GM19025 (cell line): Measurements from ENCODE around the gene LSM4.

Experiments
- ATAC-seq: cut with Tn5 transposase; IDR thresholded peaks from one replicate; pipeline ENCODE4 v1.9.1; 2021; ENCODE audit warnings: mild to moderate bottlenecking, low read depth, moderate library complexity; ENCODE audit not compliant: unreplicated experiment

Gene LSM4

GRCh38 chr19:18312092-18312534 is 10.8 kb downstream of the LSM4 start:
- no peak for ATAC-seq

GRCh38 chr19:18311502-18312091 is 11.3 kb downstream of the LSM4 start:
- ATAC-seq, result no peak

GRCh38 chr19:18310966-18311365 is 11.9 kb downstream of the LSM4 start:
- ATAC-seq, result no peak

DNA sequence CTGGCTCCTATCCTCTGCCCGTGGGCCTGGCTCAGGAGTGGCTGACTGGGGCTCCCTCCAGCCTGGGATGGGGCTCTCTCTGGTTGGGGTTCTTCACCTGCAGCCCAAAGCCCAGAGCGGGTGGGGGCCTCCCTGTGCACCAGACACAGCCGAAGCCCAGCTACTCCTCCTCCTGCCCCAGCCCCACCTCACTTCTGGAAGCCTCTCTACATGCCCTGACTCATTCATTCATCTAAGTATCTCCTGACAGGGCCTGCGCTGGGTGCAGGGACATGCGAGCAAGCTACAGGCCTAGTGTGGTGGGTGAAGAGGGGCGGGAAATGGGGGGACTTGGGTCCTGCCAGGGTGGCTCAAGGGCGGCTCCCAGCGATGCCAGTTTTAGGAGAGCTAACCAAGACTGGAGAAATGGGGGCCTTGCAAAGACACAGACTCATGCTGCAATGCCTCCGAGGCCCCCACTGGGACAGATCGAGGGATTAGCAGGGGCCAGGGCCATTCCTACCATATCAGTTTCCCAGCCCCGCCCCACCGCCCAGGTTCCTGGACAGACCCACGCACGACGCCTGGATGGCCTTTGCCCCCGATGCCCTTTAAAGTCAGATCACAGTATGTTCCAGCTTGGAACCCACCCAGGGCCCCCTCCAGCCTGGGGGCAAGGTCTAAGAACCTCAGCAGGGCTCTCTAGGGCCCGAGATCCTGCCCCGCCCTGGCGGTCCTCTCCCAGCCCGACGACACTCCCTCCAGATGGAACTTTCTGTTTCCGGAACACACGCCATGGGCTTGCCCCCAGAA is 12.6 kb downstream of the LSM4 start:
- ATAC-seq, result no peak

DNA sequence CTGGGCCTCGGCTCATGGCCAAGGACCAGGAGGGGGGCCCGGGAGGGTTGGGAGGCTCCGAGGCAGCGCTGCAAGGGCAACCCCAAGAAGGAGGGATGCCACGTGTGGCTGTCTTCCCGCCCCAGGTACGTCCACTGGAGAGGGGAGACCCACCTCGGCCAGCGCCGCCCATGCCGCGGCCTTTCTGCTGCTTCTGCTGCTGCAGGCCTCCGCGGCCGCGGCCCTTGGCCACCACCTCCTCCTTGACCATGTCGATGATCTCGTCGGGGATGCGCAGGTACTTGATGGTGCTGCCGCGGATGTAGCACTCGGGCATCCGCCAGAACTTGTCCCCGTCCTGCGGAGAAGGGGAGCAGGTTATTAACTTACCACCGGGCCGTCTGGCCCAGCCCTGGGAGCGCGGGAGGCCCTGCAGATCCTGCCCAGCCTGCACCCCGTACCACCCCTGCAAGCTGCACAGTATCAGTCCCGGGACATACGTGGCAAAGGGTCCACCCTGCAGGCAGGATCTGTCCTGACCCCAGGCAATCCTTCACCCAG is 13.3 kb downstream of the LSM4 start:
- no peak for ATAC-seq

GRCh38 chr19:18308948-18309325 is 13.9 kb downstream of the LSM4 start:
- ATAC-seq, result no peak

DNA sequence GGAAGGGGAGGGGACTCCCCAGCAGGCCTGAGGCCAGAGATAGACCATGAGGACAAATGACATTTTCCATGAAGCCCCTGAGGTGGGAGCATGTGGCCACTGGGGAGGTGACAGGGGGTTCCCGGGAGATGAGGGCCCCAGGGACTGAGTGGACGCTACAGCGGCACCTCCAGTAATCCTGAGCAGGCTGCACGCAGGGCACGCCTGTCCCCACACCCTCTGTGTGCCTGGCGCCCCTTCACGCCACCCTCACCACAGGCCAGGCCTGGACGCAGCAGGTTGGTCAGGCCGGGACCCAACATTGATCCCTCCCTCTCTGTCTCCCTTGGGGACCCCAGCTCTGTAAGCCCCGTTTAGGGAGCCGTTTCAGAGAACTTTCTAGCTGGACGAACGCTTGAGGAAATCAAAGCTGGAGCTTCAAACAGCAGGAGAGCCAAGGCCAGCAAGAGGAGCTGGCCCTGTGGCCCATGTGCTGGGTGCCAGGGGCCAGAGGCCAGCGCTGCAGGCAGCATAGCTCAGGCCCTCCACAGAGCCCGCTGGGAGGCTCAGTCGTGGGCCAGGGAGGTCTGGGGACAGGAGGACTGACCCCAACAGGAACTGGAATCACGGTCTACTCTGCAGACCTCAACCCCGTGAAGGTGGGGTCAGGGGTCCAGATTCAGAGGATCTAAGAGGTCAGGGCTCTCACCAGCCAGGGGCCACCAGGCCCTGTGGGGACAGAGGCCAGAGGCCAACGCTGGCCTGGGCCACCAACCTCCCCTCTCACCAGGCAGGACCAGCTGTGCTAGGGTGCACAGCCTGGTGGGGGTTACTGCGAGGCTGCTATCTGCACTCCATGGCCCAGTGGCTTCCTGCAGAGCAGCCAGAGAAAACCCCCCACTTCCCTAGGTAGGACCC is 14.6 kb downstream of the LSM4 start:
- no peak for ATAC-seq

- ATAC-seq, result no peak
Measured at GRCh38 chr19:18307271-18307681, 15.6 kb downstream of the LSM4 start.

DNA sequence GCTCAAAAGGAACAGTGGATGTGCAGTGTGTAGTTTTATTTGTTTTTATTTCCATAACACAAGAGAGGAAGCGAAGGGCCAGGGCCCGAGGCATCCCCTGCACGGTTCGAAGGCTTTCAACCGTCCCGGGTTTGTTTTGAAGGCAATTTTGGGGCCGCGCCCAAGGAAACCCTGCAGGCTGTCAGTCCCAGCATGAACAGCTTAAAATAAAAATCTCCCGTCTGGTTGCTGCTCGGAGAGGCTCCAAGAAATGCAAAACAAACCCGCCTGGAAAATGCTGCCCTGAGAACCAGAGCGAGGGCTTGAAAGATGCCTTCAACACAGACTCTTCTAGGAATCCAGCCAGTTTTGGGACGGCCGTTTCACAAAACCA is 16.0 kb downstream of the LSM4 start:
- ATAC-seq, result no peak

GRCh38 chr19:18306209-18306887 is 16.5 kb downstream of the LSM4 start:
- ATAC-seq, result no peak

- no peak for ATAC-seq
Measured at GRCh38 chr19:18304458-18305310, 18.2 kb downstream of the LSM4 start.

DNA sequence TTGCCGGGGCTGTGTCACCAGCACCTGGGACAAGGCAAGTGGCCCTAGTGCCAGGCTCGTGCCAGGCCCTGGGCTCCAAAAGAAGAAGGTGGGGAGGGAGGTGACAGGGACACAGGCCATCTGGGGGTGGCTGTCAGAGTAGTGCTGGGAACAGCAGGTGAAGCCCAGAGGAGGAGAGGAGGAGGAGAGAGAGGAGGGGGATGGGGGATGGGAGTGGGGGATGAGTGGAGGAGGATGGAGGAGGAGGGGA is 18.7 kb downstream of the LSM4 start:
- no peak for ATAC-seq

- no peak for ATAC-seq
Measured at GRCh38 chr19:18301718-18302111, 21.2 kb downstream of the LSM4 start.

DNA sequence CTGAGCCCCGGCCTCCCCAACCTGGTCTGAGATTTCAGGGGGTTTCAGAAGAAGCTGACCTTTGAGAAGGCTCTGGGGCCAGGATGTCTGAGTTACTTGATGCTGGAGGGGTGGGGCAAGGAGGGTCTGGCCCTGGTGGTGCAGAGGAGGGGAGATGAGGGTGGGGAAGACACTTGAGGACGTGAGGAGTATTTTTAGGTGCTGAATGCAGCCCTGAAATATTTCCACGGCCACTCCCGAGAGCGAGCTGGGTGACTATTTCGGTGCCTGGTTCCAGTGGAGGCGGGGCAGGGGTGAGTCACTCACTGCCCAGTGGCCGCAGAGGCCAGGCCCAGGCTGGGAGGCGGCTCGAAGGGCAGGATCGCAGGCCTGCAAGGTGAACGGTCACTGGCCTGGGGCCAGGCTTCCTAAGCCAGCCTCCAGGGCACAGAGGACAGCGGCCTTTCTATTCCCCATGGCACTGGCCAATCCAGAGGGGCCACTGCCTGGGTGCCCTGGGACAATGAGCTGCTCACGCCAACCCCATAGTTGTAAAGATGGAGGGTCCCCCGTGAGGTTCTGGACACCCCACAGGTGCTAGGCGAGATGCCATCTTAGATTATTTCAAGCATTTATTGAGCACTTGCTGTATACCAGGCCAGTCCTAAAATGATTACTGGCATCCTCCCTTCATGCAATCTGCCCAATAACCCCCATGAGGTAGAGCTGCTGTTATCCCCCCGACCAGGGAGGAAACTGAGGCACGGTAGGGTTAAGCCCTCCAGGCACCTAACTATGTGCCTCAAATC is 21.8 kb downstream of the LSM4 start:
- ATAC-seq, result no peak

GRCh38 chr19:18299654-18300053 is 23.2 kb downstream of the LSM4 start:
- no peak for ATAC-seq

- ATAC-seq, result no peak
Measured at GRCh38 chr19:18298601-18299000, 24.3 kb downstream of the LSM4 start.

DNA sequence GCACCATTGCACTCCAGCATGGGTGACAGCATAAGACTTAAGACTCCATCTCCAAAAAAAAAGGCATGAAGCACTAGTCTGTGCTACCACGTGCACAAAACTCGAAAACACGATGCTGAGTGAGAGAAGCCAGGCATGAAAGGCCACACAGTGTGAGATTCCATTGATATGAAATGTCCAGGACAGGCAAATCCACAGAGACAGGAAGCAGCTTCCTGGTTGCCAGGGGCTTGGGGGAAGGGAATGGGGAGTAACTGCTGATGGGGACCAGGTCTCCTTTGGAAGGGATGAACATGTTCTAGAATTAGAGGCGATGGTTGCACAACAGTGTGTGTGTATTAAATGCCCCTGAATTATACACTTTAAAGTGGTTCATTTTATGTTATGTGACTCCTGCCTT is 25.6 kb downstream of the LSM4 start:
- ATAC-seq, result no peak

- no peak for ATAC-seq
Measured at GRCh38 chr19:18295034-18295451, 27.8 kb downstream of the LSM4 start.

DNA sequence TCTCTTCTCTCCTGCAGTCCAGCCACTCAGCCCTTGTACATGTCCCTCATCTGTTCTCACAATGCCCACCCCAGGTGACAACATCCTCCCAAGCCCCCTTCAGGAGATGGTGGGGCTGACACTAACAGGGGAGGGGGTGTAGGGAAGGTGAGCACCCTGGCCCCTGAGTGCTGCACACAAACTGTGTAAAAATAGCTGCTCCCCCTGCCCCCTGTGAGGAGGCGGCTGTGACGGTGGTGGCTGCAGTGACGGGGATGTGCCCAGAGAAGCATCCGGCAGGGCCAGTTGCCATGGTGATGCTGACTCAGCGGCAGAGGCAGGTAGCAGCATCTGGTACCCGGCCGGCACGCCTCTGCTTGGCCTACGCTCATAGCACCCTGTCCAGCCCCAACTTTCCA is 28.4 kb downstream of the LSM4 start:
- no peak for ATAC-seq
